H1 (cell line): ENCODE data around the gene HLA-DRB1. TPM values are rescaled to one million over a fixed set of nuclear protein-coding genes. Genes with fewer than 3 reads are reported as not detected.

Experiments
- KDM4A ChIP-seq: IDR thresholded peaks from one replicate; pipeline ENCODE4 v1.7.1; 2012; ENCODE audit warnings: low read depth, mild to moderate bottlenecking, moderate library complexity, low read length, inconsistent platforms; ENCODE audit not compliant: severe bottlenecking
- polyA plus RNA-seq, 7 experiments: library from polyadenylated mRNA; depleted of rRNA in 3 of 7; stranded (reverse) in 5 of 7; unstranded in 2 of 7; fragments of >200 nt in 5 of 7; fragments of 200-250 nt in 2 of 7; gene quantifications; 1 replicate in 5 of 7; 2 replicates in 1 of 7; 4 replicates in 1 of 7; pipeline versions ENCODE4 v1.2.1 to v1.2.3, GENCODE V29; 2011 to 2013; ENCODE audit warnings: missing spikeins in 2 of 7, mixed read lengths in 2 of 7
- total RNA-seq: library from RNA; stranded (reverse); fragmentation: NEBNext Ultra II Directional; extraction: Animal tissue kit (Norgen Biotek cat#: 25700); gene quantifications from 2 replicates; pipeline ENCODE4 v1.2.1, GENCODE V29; 2021

HLA-DRB1 gene
- total and polyA plus RNA-seq, 2 of the 8 experiments (the other 6 are each of a cell fraction or from before 2014, with no cell fraction given), result 6.7 to 7.5 TPM

DNA sequence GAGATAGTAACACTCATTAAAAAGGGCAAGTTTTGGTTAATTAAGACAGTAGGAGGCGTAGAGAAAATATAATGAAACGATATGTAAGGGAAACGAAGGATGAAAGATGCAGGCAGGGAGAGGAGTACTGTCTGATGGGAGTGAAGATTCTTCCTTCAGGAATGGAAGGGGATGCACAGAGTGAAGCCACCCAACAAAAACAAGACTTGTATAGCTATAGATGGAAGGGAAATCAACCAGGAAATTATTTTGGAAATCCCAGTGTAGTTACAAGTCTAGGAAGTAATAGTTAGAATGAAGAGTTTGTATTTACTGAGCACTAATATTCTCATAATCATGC lies 19.7 kb upstream of the HLA-DRB1 start (continued):
- no peak for TF ChIP-seq KDM4A
